ENCODE results near the gene ARHGAP32.
A peak's percentile ranks its signal among the peaks of the same experiment; 100 is the strongest.

ARHGAP32 gene

DNA sequence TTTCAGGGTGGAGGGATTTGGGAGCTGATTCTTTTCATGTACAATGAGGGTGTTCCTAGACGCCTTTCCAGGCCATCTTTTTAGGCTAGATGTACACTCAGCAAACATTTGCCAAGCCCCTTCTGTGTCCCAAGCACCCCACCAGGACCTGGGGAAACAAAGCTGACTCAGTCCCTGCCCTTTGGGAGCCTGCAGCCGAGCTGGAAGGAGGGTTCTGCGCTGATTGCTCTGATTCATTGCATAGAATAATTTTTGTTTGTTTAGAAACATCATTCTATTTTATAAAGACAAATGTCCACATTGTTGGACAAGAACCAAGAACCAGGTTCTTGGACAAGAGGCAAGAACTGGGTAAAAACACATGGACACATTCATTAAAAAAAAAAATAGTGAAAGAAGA lies 266.1 kb downstream of the ARHGAP32 start:
- H4K12ac ChIP-seq (ENCODE audit: low read depth, low read length), result no peak overlapping the region
- H3K27me3 ChIP-seq (ENCODE audit: insufficient read depth, low read length), result no peaks in the 10 kb centered on the region
- no peaks in the 10 kb centered on the region for H3K36me3 ChIP-seq (ENCODE audit: control insufficient read depth in 1 of 2, insufficient read depth in 2 of 2, low read length in 2 of 2)
- WGBS (ENCODE audit: extremely low coverage, insufficient coverage, insufficient read length), result no CpG with 5 or more reads among the region's 3 CpGs
- no peak overlapping the region for H4K91ac ChIP-seq (ENCODE audit: low read depth, low read length)
- H3K23ac ChIP-seq (ENCODE audit: low read length), result no peak overlapping the region
- DNase-seq, result no peak
- no peaks in the 10 kb centered on the region for H3K9me3 ChIP-seq (ENCODE audit: insufficient read depth, low read depth, low read length)
- H3K18ac ChIP-seq (ENCODE audit: low read length), result no peak overlapping the region
- no peak overlapping the region for H2AK5ac ChIP-seq (ENCODE audit: low read length)
- H2BK12ac ChIP-seq (ENCODE audit: low read length), result no peak overlapping the region
- no peak overlapping the region for H3K4ac ChIP-seq (ENCODE audit: low read depth, low read length)
- H3K79me2 ChIP-seq (ENCODE audit: control insufficient read depth, insufficient read depth, low read length, poor library complexity), result no peaks in the 10 kb centered on the region
- no peak overlapping the region for H2BK5ac ChIP-seq (ENCODE audit: low read depth, low read length, poor library complexity)
- no peak overlapping the region for H3K9ac ChIP-seq (ENCODE audit: low read length)
- H3K4me2 ChIP-seq (ENCODE audit: low read length), result no peak overlapping the region
- no peak overlapping the region for H3K4me3 ChIP-seq (ENCODE audit: low read depth, low read length)
- no peak overlapping the region for H3K27ac ChIP-seq (ENCODE audit: low read depth, low read length)
- no peak overlapping the region for H3K14ac ChIP-seq (ENCODE audit: low read length)
- H2AFZ ChIP-seq (ENCODE audit: insufficient read depth, low read length, poor library complexity), result no peak overlapping the region
- H3K4me1 ChIP-seq (ENCODE audit: control insufficient read depth in 1 of 2, insufficient read depth in 2 of 2, low read length in 2 of 2), result no peaks in the 10 kb centered on the region
- no peaks in the 10 kb centered on the region for H3K79me1 ChIP-seq (ENCODE audit: low read length)
- no peak overlapping the region for H4K8ac ChIP-seq (ENCODE audit: low read depth, low read length)
- no peak overlapping the region for H2BK120ac ChIP-seq (ENCODE audit: insufficient read depth, low read length, poor library complexity)

DNA sequence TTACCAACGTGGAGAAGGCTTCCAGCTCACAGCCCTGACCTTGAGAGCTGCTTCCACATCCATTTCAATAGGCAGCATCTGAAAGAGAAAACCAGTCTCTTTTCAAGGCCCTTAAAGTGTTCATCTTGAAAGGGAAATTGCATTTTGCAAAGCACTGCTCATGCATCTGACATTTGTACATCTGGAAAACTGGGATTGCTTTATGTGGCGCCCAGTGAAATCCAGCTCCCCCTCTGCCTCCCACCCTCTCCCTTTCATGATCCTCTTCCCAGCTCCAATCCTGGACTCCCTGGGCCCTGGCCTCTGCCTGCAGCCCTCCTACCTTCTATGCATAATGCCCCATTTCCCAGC lies 266.9 kb downstream of the ARHGAP32 start:
- Histone ChIP-seq H2AFZ (ENCODE audit: insufficient read depth, low read length, poor library complexity) (no peak overlapping the region), H4K12ac (ENCODE audit: low read depth, low read length) (no peak overlapping the region), H3K79me1 (ENCODE audit: low read length) (no peaks in the 10 kb centered on the region), H3K36me3 (ENCODE audit: control insufficient read depth in 1 of 2, insufficient read depth in 2 of 2, low read length in 2 of 2) (no peaks in the 10 kb centered on the region), H2BK120ac (ENCODE audit: insufficient read depth, low read length, poor library complexity) (no peak overlapping the region), H3K9ac (ENCODE audit: low read length) (no peak overlapping the region), H3K14ac (ENCODE audit: low read length) (no peak overlapping the region), H2AK5ac (ENCODE audit: low read length) (no peak overlapping the region), H3K4me3 (ENCODE audit: low read depth, low read length) (no peak overlapping the region), H4K91ac (ENCODE audit: low read depth, low read length) (no peak overlapping the region), H3K79me2 (ENCODE audit: control insufficient read depth, insufficient read depth, low read length, poor library complexity) (no peaks in the 10 kb centered on the region), H2BK5ac (ENCODE audit: low read depth, low read length, poor library complexity) (no peak overlapping the region), H3K27me3 (ENCODE audit: insufficient read depth, low read length) (no peaks in the 10 kb centered on the region), H3K9me3 (ENCODE audit: insufficient read depth, low read depth, low read length) (no peaks in the 10 kb centered on the region), H3K4me2 (ENCODE audit: low read length) (no peak overlapping the region), H4K8ac (ENCODE audit: low read depth, low read length) (no peak overlapping the region), H2BK12ac (ENCODE audit: low read length) (no peak overlapping the region), H3K27ac (ENCODE audit: low read depth, low read length) (no peak overlapping the region), H3K4me1 (ENCODE audit: control insufficient read depth in 1 of 2, insufficient read depth in 2 of 2, low read length in 2 of 2) (no peaks in the 10 kb centered on the region), H3K18ac (ENCODE audit: low read length) (no peak overlapping the region), H3K4ac (ENCODE audit: low read depth, low read length) (no peak overlapping the region), H3K23ac (ENCODE audit: low read length) (no peak overlapping the region)
- WGBS (ENCODE audit: extremely low coverage, insufficient coverage, insufficient read length), result no CpG with 5 or more reads among the region's 2 CpGs
- DNase-seq, result no peak

DNA sequence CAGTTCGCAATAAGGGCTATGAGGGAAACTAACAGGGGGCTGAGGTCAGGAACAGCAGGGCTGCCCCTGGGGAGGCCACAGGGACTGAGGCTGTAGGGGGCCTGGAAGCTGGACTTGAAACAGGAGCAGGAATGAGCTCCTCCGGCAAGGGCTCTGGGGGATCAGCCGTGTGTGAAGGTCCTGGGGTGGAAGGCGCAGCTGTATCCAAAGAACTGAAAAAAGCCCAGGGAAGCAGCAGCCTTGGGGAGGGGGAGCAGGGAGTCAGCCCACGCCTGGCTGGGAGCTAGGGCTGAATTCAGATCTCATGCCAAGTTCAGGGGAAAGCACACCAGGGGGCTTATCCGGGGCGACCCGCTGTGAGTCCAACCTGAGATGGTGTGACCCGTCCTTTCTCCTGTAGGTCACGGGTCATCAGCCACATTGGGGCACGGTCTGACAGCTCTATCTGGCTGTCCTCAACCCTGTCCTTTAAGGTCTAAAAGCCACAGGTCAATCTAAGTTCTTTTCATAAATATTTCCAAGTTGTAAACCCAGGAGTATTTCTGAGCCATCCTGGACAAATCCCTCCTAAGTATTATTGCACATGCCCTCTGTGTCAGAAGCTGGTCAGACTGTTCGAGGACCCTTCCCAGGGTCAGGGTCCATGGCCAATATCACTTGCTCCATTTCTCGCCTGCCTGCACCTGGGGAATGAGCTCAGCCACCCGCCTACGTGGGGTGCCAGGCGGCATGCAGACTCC lies 267.4 kb downstream of the ARHGAP32 start:
- H3K18ac ChIP-seq (ENCODE audit: low read length), result no peak overlapping the region
- WGBS (ENCODE audit: extremely low coverage, insufficient coverage, insufficient read length), result no CpG with 5 or more reads among the region's 16 CpGs

DNA sequence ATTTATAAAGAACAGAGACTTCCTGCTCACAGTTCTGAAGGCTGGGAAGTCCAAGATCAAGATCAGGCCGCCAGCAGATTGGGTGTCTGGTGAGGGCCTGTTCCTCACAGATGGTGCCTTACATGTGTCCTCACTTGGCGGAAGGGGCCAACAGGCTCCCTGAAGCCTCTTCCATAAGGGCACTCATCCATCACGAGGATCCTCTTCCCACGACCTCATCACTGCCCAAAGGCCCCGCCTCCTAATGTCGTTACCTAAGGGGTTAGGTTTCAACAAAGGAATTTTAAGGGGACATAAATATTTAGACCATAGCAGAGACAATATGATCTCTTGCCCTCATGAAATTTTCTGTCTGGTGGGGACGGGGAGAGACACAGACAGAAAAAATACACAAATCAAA lies 268.0 kb downstream of the ARHGAP32 start:
- Histone ChIP-seq H3K79me1 (ENCODE audit: low read length) (no peaks in the 10 kb centered on the region), H3K4me2 (ENCODE audit: low read length) (no peak overlapping the region), H3K23ac (ENCODE audit: low read length) (no peak overlapping the region), H3K27ac (ENCODE audit: low read depth, low read length) (no peak overlapping the region), H3K27me3 (ENCODE audit: insufficient read depth, low read length) (no peaks in the 10 kb centered on the region), H3K18ac (ENCODE audit: low read length) (no peak overlapping the region), H3K9me3 (ENCODE audit: insufficient read depth, low read depth, low read length) (no peaks in the 10 kb centered on the region), H3K14ac (ENCODE audit: low read length) (no peak overlapping the region), H2AFZ (ENCODE audit: insufficient read depth, low read length, poor library complexity) (no peak overlapping the region), H3K9ac (ENCODE audit: low read length) (no peak overlapping the region), H3K79me2 (ENCODE audit: control insufficient read depth, insufficient read depth, low read length, poor library complexity) (no peaks in the 10 kb centered on the region), H3K4me1 (ENCODE audit: control insufficient read depth in 1 of 2, insufficient read depth in 2 of 2, low read length in 2 of 2) (no peaks in the 10 kb centered on the region), H4K91ac (ENCODE audit: low read depth, low read length) (no peak overlapping the region), H4K8ac (ENCODE audit: low read depth, low read length) (no peak overlapping the region), H4K12ac (ENCODE audit: low read depth, low read length) (no peak overlapping the region), H3K4me3 (ENCODE audit: low read depth, low read length) (no peak overlapping the region), H2BK120ac (ENCODE audit: insufficient read depth, low read length, poor library complexity) (no peak overlapping the region), H2AK5ac (ENCODE audit: low read length) (no peak overlapping the region), H2BK12ac (ENCODE audit: low read length) (no peak overlapping the region), H2BK5ac (ENCODE audit: low read depth, low read length, poor library complexity) (no peak overlapping the region), H3K36me3 (ENCODE audit: control insufficient read depth in 1 of 2, insufficient read depth in 2 of 2, low read length in 2 of 2) (no peaks in the 10 kb centered on the region), H3K4ac (ENCODE audit: low read depth, low read length) (no peak overlapping the region)
- DNase-seq, result no peak
- no CpG with 5 or more reads among the region's 7 CpGs for WGBS (ENCODE audit: extremely low coverage, insufficient coverage, insufficient read length)

More for the DNA sequence above, 267.4 kb downstream of the ARHGAP32 start:
- Histone ChIP-seq H4K91ac (ENCODE audit: low read depth, low read length) (no peak overlapping the region), H2BK120ac (ENCODE audit: insufficient read depth, low read length, poor library complexity) (no peak overlapping the region), H2AK5ac (ENCODE audit: low read length) (no peak overlapping the region), H3K14ac (ENCODE audit: low read length) (no peak overlapping the region), H3K4me3 (ENCODE audit: low read depth, low read length) (peak overlapping the region; percentile 10), H3K27ac (ENCODE audit: low read depth, low read length) (no peak overlapping the region), H3K27me3 (ENCODE audit: insufficient read depth, low read length) (no peaks in the 10 kb centered on the region), H4K12ac (ENCODE audit: low read depth, low read length) (no peak overlapping the region), H3K79me1 (ENCODE audit: low read length) (no peaks in the 10 kb centered on the region), H3K4me1 (ENCODE audit: control insufficient read depth in 1 of 2, insufficient read depth in 2 of 2, low read length in 2 of 2) (no peaks in the 10 kb centered on the region), H3K9ac (ENCODE audit: low read length) (no peak overlapping the region), H3K36me3 (ENCODE audit: control insufficient read depth in 1 of 2, insufficient read depth in 2 of 2, low read length in 2 of 2) (no peaks in the 10 kb centered on the region), H3K9me3 (ENCODE audit: insufficient read depth, low read depth, low read length) (no peaks in the 10 kb centered on the region), H2BK12ac (ENCODE audit: low read length) (no peak overlapping the region), H2AFZ (ENCODE audit: insufficient read depth, low read length, poor library complexity) (no peak overlapping the region), H2BK5ac (ENCODE audit: low read depth, low read length, poor library complexity) (no peak overlapping the region), H3K23ac (ENCODE audit: low read length) (no peak overlapping the region), H3K4ac (ENCODE audit: low read depth, low read length) (no peak overlapping the region), H3K79me2 (ENCODE audit: control insufficient read depth, insufficient read depth, low read length, poor library complexity) (no peaks in the 10 kb centered on the region), H3K4me2 (ENCODE audit: low read length) (no peak overlapping the region), H4K8ac (ENCODE audit: low read depth, low read length) (no peak overlapping the region)
- DNase-seq, result no peak
